ENCODE measurements around the gene TMOD2.

- TF ChIP-seq CTCF (conservative IDR thresholded peaks at IDR 0.05; ENCODE audit: low read length) (no peak), EZH2phosphoT487 (IDR thresholded peaks at IDR 0.05; ENCODE audit: borderline replicate concordance, low read depth, low read length) (no peak)
These were observed 30.0 kb upstream of the TMOD2 start for GRCh38 chr15:51721199-51721960.

Measured in OCI-LY7 (cell line).